T-helper 17 cell (primary cell): ENCODE results near the gene FANCI. TPM values are rescaled to one million over a fixed set of nuclear protein-coding genes. Genes with fewer than 3 reads are reported as not detected.

Experiments used
- ATAC-seq: fragments of 150-1000 bp; cut with Tn5 transposase; 2 replicates; pipeline ENCODE4 v1.10.0; 2021; ENCODE audit warnings: mild to moderate bottlenecking, moderate library complexity
- DNase-seq, 3 donors: peaks; one replicate each; pipeline versions ENCODE4 v3.0.0 to v3.0.0-alpha.2; 2020 to 2021
- H3K9me3 ChIP-seq: one replicate; pipeline ENCODE4 v1.7.0; 2013; ENCODE audit warnings: low read length, mild to moderate bottlenecking; ENCODE audit not compliant: control insufficient read depth, poor library complexity, severe bottlenecking
- H3K27ac Mint-ChIP-seq: one replicate; pipeline ENCODE4 v1.8.0; 2022; ENCODE audit warnings: mild to moderate bottlenecking, moderate library complexity, mixed read lengths
- H3K27me3 Mint-ChIP-seq: one replicate; pipeline ENCODE4 v1.8.0; 2022; ENCODE audit warnings: mixed read lengths
- H3K36me3 Mint-ChIP-seq: one replicate; pipeline ENCODE4 v1.8.0; 2022; ENCODE audit warnings: low read depth, mixed read lengths
- H3K4me1 Mint-ChIP-seq: one replicate; pipeline ENCODE4 v1.8.0; 2022; ENCODE audit warnings: mild to moderate bottlenecking, mixed read lengths
- H3K4me3 Mint-ChIP-seq: one replicate; pipeline ENCODE4 v1.8.0; 2022; ENCODE audit warnings: mild to moderate bottlenecking, moderate library complexity, mixed read lengths
- total RNA-seq, 4 donors: library from RNA in 2 of 4; stranded (reverse) in 2 of 4; gene quantifications; one replicate each; pipeline ENCODE4 v1.2.3 and lab custom pipeline; 2022 to 2026

Gene FANCI
- total RNA-seq, 2 donors from 2014 or later = 12.5 to 15.2 TPM

DNA sequence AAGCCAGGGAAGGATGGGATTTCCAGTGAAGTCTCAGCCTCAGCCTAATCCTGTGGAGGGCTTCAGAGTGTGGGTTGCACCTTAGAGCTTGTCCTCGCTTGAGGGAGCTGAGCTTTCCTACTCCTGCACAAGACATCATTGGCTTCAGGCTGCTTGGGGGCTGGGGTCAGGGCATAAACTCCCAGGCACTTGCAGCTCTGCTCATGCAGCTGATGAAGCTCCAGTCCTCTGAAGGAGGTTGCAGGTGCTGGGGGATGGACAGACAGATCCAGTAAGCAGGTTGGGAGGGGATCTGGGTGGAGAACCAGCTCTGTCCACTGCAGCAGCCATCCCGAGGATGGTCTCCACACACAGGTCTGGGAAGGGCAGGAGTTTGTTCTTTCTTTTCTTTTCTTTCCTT is 110.2 kb downstream of the FANCI start:
- peaks cover 7% of the 10 kb centered on the region for H3K4me1 Mint-ChIP-seq
- H3K36me3 Mint-ChIP-seq = no peaks in the 10 kb centered on the region
- DNase-seq (no peak), ATAC-seq (no peak)
- peaks cover 62% of the 10 kb centered on the region for H3K27me3 Mint-ChIP-seq
- H3K27ac Mint-ChIP-seq = no peak overlapping the region
- H3K4me3 Mint-ChIP-seq = no peak overlapping the region
- no peaks in the 10 kb centered on the region for H3K9me3 ChIP-seq

DNA sequence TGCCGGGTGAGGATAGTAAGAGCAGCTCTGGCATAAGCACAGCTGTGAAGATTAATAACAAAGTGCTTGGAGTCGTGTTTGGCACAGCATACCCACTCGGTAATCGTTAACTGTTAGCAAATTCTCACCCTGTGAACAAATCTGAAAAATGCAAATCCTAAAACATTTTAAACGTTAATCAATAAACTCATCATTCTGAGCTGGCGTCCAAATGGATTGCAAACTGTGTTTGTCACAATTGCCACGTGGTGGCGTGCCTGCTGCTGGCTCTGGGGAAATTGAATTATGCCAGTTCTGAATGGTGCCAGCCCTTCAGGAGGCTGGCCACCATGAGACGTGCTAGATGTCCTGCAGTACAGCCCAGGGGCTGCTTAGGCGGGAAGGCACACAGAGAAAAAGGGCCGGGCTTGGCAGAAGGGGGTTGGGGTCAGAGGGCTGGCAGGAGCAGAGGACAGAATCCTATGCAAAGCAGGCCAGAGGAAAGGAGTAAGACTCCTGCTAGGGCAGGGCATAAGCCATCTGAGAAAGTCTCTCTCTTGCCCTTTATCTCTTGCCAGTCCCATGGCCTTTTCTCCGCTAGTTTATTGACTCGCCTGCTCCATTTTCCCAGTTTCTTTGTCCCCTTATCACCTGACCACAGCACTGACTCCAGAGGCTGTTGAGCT is 113.0 kb downstream of the FANCI start:
- Mint-ChIP-seq H3K27ac (no peak overlapping the region), H3K27me3 (peaks cover 76% of the 10 kb centered on the region), H3K36me3 (no peaks in the 10 kb centered on the region), H3K4me3 (peak overlapping the region; percentile 36), H3K4me1 (peaks cover 7% of the 10 kb centered on the region)
- ATAC-seq (no peak), DNase-seq (no peak)
- no peaks in the 10 kb centered on the region for H3K9me3 ChIP-seq

DNA sequence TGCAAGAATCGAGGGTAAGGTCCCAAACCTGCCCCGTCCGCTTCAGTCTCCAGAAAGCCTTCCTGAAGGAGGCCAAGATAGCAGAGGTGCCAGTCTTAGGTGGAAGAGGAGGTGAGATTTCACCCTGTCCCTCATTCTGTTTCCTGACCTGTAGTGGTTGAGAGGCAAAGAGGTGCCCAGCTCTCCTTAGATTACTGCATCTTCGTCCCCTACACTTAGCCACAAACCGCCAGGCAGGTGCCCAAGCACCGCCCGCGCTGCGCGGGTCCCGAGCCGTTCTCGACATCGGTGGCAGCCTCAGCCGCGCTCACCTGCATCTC is 114.6 kb downstream of the FANCI start:
- peak; percentile 2 for ATAC-seq
- peaks cover 79% of the 10 kb centered on the region for H3K27me3 Mint-ChIP-seq

DNA sequence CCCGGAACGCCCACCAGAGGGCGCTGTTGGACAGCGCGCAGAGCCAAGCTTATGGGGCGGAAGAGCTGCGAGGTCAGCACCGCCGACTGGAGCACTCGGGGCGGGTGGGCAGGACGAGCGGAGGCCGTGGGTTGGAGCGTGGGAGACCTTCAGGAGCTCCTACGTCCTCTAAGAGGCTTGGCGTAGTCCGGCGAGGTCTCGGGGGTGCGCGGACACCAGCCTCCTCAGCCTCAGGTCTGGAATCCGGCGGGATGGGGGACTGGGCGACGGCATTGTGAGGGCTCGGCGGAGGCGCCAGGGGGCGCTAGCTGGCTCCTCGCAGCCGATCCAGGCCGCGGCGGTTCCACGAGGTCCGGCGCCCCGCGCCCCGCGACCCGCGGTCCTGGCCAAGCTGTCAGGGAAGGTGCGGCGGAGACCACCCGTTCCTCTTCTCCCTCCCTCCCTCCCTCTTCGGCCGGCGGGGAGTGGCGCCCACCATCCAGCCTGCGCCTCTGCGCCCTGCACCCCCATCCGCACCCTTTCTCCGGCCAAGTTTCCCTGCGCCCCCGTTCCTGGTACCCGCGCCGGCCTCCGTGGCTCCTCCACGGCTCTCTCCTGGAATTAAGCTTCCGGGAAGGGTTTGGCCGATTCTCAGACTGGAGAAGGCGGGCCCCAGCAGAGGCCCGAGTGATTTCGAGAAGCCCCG is 115.1 kb downstream of the FANCI start:
- peak overlapping the region; percentile 86 for H3K4me3 Mint-ChIP-seq
- H3K9me3 ChIP-seq = no peaks in the 10 kb centered on the region
- ATAC-seq (peak; percentile 93), DNase-seq (peak; percentile 66 to 77 (median 68))
- H3K36me3 Mint-ChIP-seq = peaks cover 3% of the 10 kb centered on the region
- peak overlapping the region; percentile 51 for H3K27ac Mint-ChIP-seq
- H3K27me3 Mint-ChIP-seq = peaks cover 79% of the 10 kb centered on the region
- peaks cover 15% of the 10 kb centered on the region for H3K4me1 Mint-ChIP-seq

More for the DNA sequence above, 114.6 kb downstream of the FANCI start:
- no peak for DNase-seq
- no peaks in the 10 kb centered on the region for H3K9me3 ChIP-seq
- peaks cover 3% of the 10 kb centered on the region for H3K36me3 Mint-ChIP-seq
- peaks cover 14% of the 10 kb centered on the region for H3K4me1 Mint-ChIP-seq
- peak overlapping the region; percentile 86 for H3K4me3 Mint-ChIP-seq
- H3K27ac Mint-ChIP-seq = peak overlapping the region; percentile 51

DNA sequence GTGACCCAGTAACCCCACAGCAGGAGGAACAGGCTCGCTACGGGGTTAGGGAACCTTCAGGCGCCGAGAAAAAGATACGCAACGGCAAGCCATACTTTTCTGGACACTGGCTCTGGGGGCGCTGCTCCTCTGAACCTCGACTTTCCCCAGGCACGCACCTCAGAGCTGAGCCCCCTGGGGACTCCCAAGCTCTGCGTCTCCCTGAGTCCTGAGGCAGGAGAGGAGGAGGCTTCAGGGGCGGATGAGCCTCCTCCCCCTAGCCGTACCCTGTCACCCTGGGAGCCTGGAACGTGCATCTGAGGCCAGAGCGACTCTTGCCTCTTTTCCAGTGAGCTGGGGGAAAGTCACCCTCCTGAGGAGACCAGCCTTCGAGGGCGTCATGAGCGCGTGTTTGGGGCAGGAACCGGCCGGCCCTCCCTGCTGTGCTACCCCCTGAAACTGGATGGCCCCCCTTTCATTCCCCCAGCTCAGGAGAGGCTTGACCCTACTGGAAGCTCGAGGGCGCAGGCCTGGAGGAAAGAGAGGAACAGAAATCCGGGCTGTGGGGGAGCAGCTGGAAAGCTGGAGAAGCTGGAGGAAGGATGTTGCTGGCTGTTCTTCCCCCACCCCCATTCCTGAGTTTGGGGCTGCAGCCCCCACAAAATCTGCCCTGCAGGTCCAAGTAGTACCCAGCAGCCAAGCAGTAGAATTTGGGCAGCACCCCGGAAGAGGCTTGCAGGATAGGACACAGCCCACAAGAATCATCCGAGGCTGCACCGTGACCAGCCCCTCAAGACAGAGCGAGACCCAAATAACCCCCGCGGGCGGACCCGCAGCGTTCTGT is 115.9 kb downstream of the FANCI start:
- Mint-ChIP-seq H3K27ac (peak overlapping the region; percentile 39), H3K27me3 (peaks cover 80% of the 10 kb centered on the region), H3K36me3 (peaks cover 5% of the 10 kb centered on the region), H3K4me3 (peak overlapping the region; percentile 69), H3K4me1 (peaks cover 15% of the 10 kb centered on the region)
- no peaks in the 10 kb centered on the region for H3K9me3 ChIP-seq
- DNase-seq (no peak), ATAC-seq (no peak)

DNA sequence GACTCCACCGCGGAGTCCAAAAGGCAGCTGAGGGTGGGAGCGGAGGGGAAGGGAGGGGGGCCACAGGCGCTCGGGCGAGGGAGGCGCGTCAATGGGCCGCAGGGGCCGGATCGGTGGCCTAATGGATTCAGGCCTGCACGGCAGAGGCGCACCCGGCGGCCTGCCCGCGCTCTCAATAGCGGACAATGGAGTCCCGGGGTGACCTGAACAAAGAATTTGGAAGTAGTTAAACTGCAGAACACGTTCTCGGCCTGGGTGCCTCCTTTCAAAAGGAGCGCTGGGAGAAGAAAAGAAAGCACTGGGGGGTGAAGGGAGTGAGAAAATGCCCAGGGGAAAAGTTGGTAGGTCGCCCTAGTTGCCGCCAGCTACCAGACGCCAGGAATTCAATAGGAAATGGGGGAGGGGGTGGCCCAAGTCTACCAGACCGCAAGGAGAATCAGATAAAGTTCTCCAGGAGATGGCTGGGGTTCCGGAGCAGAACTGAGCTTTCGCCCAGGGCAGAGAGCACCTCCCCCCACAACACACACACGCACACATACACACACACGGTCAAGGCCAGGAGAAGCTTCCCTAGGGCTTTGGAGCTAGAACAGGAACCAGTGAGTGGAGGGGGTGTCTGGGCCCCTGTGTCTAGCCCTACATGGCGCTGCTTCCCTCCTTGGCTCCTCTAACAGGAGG is 116.7 kb downstream of the FANCI start:
- Mint-ChIP-seq H3K27ac (no peak overlapping the region), H3K27me3 (peaks cover 83% of the 10 kb centered on the region), H3K4me1 (peaks cover 15% of the 10 kb centered on the region), H3K36me3 (peaks cover 5% of the 10 kb centered on the region), H3K4me3 (peak overlapping the region; percentile 70)
- DNase-seq = no peak
- no peak for ATAC-seq
- no peaks in the 10 kb centered on the region for H3K9me3 ChIP-seq

DNA sequence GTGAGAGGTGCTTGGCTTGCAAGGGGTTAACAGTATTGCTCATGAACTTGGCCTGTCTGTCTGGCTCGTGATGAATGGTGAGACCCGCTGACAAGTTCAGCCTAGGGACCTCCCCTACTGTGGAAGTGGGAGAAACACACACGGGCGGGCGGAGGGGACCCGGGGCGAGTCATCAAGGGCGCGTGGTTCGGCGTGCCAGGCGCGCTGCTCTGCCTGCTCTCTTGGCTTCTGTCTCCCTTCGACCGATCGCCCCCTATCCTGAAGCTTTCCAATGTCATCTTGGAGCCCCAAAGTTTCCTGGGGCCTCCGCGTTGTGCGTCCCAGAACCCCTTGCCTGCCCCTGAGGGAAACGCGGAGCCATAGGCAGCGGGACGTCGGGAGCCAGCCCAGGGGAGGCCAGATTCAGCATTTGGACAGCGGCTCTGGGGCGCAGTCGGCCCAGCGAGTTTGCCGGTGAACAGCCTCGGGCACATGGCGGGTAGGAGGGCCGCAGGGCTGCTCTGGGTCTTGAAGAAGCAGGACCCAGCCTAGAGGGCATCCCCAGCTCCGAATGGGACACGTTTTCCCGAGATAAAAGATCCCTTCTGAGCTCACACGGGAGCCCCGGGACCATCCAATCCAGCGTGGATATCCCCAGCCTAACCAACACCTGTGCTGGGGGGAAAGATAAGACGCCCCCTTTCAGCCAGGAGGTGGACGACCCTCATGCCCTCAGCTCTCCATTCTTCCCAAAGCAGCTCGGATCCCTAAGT is 117.8 kb downstream of the FANCI start:
- H3K27ac Mint-ChIP-seq = no peak overlapping the region
- peak; percentile 43 for ATAC-seq

DNA sequence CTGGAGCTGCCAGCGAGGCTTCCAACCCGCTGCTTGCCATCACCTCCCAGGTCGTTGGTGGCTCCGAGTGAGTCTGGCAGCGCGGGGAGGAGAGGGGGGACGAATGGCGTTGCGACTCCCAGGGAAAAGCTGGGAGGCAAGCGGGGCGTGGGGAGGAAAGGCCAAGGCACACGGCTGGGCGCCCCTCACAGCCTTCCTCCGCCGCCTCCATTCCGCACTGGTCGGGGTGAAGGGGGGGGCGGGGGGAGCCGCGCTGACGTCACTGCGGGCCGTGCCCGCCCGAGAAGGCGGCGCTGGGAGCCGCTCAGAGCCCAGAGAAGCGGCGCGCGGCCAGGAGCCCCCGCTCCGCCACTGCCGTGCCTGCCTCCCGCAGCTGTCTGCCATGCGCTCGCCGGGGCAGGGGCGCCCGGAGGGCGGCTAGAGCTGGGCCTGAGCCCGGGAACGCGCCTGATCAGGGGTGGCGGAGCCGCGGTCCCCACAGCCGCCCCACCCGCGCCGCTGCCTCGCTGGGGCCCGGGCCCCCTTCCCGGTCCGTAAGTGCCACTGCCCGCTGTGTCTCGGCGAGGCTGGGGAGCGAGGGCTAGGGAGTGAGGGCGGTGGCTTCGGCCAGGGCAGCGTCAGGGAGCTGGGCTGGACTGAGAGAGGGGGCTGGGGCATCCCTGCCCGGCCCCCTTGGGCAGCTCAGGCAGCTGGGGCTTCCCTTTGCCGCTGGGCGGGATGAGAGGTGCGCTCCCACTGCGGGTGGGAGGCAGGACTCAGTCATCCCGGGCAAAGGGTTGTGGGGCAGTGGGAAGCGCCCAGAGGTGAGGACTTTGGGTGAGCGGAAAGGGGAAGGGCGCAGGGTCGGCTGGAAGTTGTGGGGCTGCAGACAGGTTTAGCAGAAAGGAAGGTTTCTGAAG is 118.7 kb downstream of the FANCI start:
- DNase-seq = no peak

More for the DNA sequence above, 117.8 kb downstream of the FANCI start:
- Mint-ChIP-seq H3K36me3 (peaks cover 5% of the 10 kb centered on the region), H3K27me3 (peaks cover 83% of the 10 kb centered on the region), H3K4me1 (peaks cover 17% of the 10 kb centered on the region), H3K4me3 (peak overlapping the region; percentile 68)
- DNase-seq = peak; percentile 29 to 48 (median 43)
- no peaks in the 10 kb centered on the region for H3K9me3 ChIP-seq

DNA sequence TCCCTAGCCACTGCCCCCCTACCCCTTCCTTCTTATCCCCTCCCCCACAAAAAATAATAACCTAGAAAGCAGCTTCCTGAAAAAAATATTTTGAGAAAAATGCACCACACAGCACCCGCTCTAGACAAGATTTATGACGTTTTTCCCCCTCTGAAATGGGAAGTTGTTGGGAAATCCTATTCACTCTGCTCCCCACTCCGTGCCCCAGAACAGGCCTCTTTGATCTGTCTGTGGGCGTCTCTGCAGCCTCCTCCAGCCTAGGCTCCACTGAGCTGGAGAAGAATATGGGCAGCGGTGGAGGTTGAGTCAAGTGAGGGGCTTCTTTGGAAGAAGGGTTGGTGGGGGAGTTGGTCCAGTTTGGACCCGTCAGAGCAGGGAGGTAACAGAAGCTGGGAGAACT is 119.4 kb downstream of the FANCI start:
- no peak for ATAC-seq
- H3K4me1 Mint-ChIP-seq = peaks cover 22% of the 10 kb centered on the region
- H3K27ac Mint-ChIP-seq = no peak overlapping the region
- no peaks in the 10 kb centered on the region for H3K9me3 ChIP-seq
- H3K4me3 Mint-ChIP-seq = peak overlapping the region; percentile 12
- no peak for DNase-seq
- H3K36me3 Mint-ChIP-seq = peaks cover 7% of the 10 kb centered on the region
- H3K27me3 Mint-ChIP-seq = peaks cover 79% of the 10 kb centered on the region

More for the DNA sequence above, 118.7 kb downstream of the FANCI start:
- no peaks in the 10 kb centered on the region for H3K9me3 ChIP-seq
- H3K36me3 Mint-ChIP-seq = peaks cover 7% of the 10 kb centered on the region
- peaks cover 83% of the 10 kb centered on the region for H3K27me3 Mint-ChIP-seq
- H3K4me1 Mint-ChIP-seq = peaks cover 22% of the 10 kb centered on the region
- peak overlapping the region; percentile 68 for H3K4me3 Mint-ChIP-seq
- H3K27ac Mint-ChIP-seq = no peak overlapping the region
- ATAC-seq = no peak

DNA sequence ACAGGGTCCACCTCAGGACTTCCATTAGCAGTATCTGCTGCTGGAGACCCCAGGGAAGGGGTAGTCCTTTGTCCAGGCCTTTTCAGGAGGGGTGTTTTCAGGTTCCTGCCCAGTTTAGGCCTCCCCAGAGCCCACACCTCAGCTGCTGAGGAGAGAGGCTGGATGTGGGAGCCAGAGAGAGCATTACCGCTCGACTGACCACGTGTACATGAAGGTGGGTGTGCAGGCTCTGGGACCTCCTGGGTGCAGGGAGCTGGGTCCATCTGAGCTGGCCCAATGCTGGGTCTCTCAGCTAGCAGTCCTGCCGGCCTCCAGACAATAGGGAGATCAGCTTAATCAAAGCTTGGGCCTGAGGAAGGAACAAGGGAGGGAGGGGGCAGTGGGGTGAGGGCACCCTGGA is 120.0 kb downstream of the FANCI start:
- peaks cover 75% of the 10 kb centered on the region for H3K27me3 Mint-ChIP-seq
- DNase-seq (no peak), ATAC-seq (no peak)
- H3K4me3 Mint-ChIP-seq = no peak overlapping the region
- peaks cover 7% of the 10 kb centered on the region for H3K36me3 Mint-ChIP-seq
- H3K9me3 ChIP-seq = no peaks in the 10 kb centered on the region
- H3K27ac Mint-ChIP-seq = no peak overlapping the region
- peaks cover 20% of the 10 kb centered on the region for H3K4me1 Mint-ChIP-seq

DNA sequence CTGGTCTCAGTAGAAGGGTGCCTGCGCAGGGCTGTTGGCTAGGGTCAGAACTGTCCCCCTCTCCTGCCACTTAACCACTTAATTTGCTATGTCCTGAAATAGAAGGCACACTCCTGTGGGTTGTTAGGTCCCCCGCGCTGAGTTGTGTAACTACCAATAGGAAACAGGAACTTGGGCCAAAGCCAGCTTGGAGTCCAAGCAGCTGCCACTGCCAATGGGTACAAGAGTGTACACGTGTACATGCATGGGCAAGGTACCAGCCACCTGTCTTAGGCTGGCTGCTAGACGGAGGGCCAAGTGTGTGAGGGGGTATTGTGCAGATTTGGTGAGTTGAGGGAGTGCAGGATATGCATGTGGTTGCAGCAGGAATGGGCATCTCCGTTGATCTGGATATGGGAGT is 120.6 kb downstream of the FANCI start:
- no peak for ATAC-seq
- H3K36me3 Mint-ChIP-seq = peaks cover 7% of the 10 kb centered on the region
- no peaks in the 10 kb centered on the region for H3K9me3 ChIP-seq
- no peak for DNase-seq
- no peak overlapping the region for H3K27ac Mint-ChIP-seq
- peaks cover 81% of the 10 kb centered on the region for H3K27me3 Mint-ChIP-seq
- no peak overlapping the region for H3K4me3 Mint-ChIP-seq
- H3K4me1 Mint-ChIP-seq = peaks cover 20% of the 10 kb centered on the region
